SK-N-SH (cell line): ENCODE data around the gene MTA2.

ENCODE experiments used
- CTCF ChIP-seq: fragments of 200-600 bp; sonication (generic); IDR thresholded peaks from 2 replicates; pipeline ENCODE4 v1.6.1; 2017; ENCODE audit warnings: antibody characterized with exemption, mild to moderate bottlenecking, moderate library complexity
- ELF1 ChIP-seq: IDR thresholded peaks from 2 replicates; pipeline ENCODE4 v1.4.0; 2012
- EZH2phosphoT487 ChIP-seq: fragments of 200-600 bp; sonication (generic); IDR thresholded peaks from 2 replicates; pipeline ENCODE4 v1.6.1; 2017; ENCODE audit warnings: low read depth, mixed run types, mild to moderate bottlenecking, antibody characterized with exemption, moderate library complexity, borderline replicate concordance
- RAD21 ChIP-seq: IDR thresholded peaks from 2 replicates; pipeline ENCODE4 v1.6.1; 2012; ENCODE audit warnings: mild to moderate bottlenecking, low read length
- ZBTB33 ChIP-seq: IDR thresholded peaks from 2 replicates; pipeline ENCODE4 v1.4.0; 2012; ENCODE audit warnings: low read depth, borderline replicate concordance

GRCh38 chr11:62607714-62608113, 6.0 kb upstream of the MTA2 start:
- no peak for TF ChIP-seq RAD21
- TF ChIP-seq CTCF = no peak
- TF ChIP-seq ZBTB33 = no peak
- TF ChIP-seq EZH2phosphoT487 = no peak
- TF ChIP-seq ELF1 = no peak
